Stimulated activated naive CD4-positive, alpha-beta T cell treated with Interleukin-2 at 50 U/mL for 16 hours (primary cell): ENCODE data around the gene ALG1.
"Not testable (repeated sequence)": the region's sequence is repeated elsewhere in the genome, so short reads cannot be mapped to it uniquely, and the experiment has no call there.

Source experiments
- DNase-seq: peaks from one replicate; lab custom pipeline; 2025; lab: John Stamatoyannopoulos, UW

ALG1 gene

GRCh38 chr16:5073771-5074170, 2.1 kb downstream of the ALG1 start:
- DNase-seq, result not testable (repeated sequence)

- no peak for DNase-seq
These were observed 4.0 kb downstream of the ALG1 start for GRCh38 chr16:5075637-5076036.

DNA sequence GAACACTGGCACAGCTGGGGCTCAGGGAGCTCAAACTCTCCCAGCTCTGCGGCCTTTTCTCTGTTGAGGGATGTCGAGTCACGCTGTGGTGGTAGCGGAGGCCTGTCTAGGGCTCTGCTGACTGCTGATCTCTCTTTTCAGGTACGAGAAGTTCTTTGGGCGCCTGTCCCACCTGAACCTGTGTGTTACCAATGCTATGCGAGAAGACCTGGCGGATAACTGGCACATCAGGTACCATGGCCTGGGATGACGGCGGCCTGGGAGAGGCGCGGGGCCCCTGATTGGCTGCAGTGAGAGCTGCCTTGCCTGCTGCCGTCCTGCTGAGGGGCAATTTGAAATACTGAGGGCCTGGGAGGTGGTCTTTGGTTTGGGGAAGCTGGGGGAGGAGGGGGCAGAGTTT, 5.7 kb downstream of the ALG1 start:
- no peak for DNase-seq

GRCh38 chr16:5078626-5079025, 7.0 kb downstream of the ALG1 start:
- no peak for DNase-seq

DNA sequence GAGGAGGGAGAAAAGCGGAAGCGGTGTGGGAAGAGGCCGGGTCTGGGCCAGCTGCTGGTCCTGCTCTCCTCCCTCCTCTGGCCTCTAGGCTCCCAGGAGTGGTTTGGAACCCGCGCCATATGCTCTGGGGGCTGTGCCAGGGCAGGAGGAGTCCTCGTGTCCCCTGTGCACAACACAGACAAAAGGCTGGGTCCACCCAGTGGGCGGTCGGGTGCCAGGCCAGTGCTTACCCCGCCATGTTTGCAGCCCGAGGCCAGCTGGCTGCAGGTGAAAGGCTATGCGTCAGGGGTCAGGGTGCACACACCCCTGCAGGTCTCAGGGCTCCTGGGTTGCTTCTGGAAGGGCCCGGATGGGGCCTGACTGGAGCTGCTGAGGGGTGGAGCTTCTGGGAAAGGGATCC, 8.8 kb downstream of the ALG1 start:
- not testable (repeated sequence) for DNase-seq

DNA sequence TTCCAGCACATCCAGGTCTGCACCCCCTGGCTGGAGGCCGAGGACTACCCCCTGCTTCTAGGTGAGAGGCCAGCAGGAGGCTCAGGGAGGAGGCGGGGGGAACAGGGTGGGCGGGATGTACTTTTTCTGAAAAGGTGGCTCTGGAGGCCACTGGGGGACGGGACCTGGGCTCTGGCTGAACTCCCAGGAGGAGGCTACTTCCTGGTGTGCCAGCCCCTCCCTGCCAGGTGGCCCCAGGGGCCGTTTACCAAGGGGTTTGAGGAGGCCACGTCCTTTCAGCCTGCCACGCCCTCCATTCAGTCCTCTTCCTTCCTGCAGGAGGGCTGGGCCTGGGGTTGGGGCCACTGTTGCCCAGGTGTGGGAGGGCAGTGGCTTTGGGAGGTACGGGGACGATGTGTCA, 9.4 kb downstream of the ALG1 start:
- not testable (repeated sequence) for DNase-seq

- not testable (repeated sequence) for DNase-seq
These were observed 12.0 kb downstream of the ALG1 start for GRCh38 chr16:5083646-5084045.

- DNase-seq, result not testable (repeated sequence)
These were observed 12.6 kb downstream of the ALG1 start for GRCh38 chr16:5084099-5084731.

DNA sequence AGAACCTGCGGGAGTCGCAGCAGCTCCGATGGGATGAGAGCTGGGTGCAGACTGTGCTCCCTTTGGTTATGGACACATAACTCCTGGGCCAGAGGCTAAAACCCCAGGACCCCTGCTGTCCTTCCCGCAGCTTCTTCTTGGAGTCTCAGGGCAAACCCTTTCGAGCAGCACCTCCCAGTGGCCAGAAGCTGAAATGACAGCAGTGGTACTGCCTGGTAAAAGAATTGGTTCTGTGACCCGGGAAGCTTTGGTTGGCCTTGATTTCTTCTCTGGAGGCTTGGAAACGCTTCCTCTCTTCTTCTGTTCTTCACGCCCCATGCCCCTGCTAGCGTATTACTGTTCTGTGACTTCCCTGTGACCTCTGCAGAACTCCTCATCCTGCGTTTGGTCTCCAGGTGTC, 13.2 kb downstream of the ALG1 start:
- DNase-seq, result peak; percentile 47

DNA sequence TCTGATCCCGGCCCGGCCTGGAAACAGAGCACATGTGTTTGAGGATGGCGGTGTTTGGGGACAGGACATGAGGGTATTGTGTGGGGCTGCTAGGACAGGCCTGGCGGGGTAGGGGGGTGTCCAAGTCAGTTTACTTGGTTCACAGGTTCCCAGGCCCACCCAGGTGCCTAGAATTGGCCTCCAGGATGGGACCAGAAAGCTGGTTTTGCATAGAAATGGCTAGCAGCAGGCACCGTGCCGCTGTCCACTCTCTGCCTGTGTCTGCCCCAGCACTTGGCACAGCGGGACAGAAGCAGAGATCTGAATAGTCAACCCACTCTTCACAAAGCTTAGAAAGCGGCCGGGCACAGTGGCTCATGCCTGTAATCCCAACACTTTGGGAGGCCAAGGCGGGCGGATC, 14.1 kb downstream of the ALG1 start:
- not testable (repeated sequence) for DNase-seq

DNA sequence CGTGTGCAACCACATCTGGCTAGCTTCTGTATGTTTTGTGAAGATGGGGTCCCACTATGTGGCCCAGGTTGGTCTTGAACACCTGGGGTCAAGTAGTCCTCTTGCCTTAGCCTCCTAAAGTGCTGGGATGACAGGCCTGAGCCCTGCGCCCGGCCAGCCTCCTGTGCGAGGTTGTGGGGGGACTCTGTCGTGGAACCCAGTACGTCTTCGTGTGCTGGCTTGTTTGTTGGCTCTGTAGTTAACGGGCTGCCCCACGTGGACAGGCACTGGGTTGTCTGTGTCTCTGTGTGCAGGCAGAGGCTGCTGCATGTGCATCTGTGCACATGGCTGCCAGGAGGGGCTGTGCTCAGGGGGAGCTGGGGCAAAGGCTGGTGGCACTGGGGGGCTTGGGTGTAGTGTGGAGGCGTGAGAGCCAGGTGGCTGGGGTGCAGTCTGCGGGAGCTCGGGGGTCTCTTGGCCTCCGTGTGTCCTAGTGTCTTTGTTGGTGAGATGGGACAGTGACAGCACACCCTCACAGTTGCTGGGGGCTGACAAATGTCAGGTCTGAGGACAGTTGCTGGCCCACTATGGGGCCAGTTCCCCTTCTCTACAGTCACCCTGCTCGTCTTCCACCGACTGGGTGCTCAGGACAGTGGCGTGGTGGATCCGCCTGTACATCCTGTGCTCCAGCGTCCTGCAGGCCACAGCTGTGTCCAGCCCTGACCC, 16.6 kb downstream of the ALG1 start:
- not testable (repeated sequence) for DNase-seq

- not testable (repeated sequence) for DNase-seq
These were observed 17.3 kb downstream of the ALG1 start for GRCh38 chr16:5088936-5089335.

DNA sequence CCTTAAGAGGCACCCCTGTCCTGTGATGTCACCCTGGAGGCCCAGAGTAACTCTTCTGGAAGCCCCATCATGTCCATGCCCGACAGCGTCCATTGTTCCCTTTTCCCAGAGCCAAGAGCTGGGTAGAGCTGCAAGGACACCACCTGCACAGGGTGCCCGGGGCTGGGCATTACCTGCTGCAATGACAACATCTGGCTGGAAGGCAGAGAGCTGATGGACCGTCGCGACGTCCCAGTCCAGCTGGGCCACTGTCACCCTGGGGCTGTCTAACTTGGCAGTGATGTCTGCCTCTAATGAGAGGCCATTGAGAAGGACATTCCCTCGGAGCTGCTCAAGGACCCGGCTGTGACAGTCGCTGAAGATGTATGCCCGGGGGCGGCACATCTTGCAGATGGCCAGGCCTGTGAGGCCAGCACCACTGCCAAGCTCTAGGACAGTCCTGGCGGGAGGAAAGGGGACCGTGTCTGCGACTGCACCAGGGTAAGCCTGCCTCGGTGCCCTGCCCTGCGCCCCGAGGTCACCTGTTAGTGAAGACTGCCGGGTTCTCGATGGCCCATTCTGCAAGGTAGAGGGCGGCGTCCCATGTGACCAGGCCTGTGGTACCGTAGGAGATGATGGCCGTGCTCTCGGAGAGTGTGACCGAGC, 18.4 kb downstream of the ALG1 start:
- not testable (repeated sequence) for DNase-seq

- DNase-seq, result not testable (repeated sequence)
These were observed 18.9 kb downstream of the ALG1 start for GRCh38 chr16:5090592-5090991.

DNA sequence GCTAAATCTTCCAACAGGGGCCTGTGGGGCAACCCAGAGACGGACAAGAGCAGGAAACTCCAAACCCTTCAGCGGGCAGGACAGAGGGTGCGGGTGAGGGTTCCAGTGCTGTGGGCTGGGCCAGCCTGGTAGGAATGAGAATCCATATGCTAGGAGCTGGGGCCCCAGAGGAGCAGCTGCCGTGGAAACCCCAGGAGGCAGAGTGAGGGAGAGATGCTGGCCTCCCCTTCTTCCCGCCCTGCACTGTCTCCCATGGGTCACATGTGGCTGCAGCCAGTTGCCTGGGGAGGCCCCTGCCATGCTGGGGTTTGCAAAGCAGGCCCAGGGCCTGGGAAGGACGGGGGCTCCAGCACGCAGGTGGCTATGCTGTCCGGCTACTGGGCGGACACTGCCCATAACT, 21.4 kb downstream of the ALG1 start:
- DNase-seq, result not testable (repeated sequence)

DNA sequence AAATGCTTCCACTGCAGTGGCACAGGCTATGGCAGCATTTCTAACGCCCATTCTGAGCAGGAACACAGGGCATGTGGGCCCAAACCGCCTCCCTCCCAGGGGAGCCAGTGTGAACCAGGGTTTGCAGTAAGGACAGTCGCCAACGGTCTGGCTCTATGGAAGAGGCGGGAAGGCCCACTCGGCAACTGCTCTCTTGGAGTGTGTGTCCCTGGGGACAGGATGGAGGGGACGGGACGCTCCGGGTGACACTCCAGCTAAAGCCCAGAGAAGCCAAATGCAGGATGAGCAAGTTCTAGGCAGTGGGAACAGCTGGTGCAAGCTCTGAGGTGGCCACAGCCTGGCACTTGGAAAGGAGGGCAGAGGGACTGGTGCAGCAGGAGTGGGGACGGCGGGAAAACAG, 22.1 kb downstream of the ALG1 start:
- DNase-seq, result not testable (repeated sequence)

DNA sequence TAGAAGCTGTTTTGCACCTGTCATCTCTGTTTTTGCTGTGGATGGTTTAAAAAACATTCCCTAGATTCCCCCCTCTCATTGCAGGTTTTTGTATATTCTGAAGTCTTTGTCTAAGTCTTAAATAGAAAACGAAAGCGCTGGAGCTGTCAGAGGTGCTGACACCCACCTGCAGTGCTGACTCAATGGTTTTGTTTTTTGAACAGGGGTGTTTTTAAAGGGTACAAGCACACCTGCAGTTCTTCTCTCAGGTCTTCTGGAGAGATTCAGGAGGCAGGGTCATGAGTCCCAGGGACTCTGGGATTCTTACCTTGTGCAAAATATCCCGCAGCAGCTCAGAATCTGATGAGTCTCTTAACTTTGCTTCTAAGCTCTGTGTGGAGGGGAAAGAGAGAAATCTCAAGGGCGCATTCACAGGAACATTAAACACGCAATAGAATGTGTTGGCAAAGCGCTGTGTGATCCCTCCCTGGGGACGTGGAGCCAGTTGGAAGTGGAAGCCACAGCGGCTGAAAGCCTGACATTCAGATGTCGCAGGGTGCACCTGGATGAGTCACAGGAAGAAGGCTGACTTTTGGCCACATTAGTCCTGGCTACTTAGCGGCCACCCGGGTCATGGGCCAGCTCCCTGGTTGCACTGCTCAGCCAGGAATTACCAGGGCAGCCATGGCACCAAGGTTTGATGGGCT, 23.6 kb downstream of the ALG1 start:
- not testable (repeated sequence) for DNase-seq

- DNase-seq, result not testable (repeated sequence)
These were observed 24.9 kb downstream of the ALG1 start for GRCh38 chr16:5096437-5097060.

DNA sequence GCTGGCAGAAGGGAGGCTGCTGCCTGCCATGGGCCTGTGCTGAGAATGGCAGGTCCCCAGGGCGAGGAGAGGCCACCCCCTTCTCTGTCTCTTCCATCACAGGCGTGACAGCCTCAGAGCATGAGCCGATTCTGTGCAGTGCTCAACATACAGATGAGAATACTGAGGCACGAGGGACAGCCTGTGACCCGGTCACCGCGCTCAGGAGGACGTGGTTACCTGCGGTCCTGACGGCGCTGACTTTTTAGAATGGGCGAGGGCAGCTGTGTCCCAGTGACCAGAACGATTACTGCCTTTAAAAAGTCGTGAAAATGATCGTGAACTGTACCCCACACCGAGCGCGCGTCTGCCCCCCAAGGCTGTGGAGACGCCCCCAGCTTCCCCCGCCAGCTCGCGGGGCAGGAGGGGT, 25.4 kb downstream of the ALG1 start:
- DNase-seq, result peak; percentile 27

DNA sequence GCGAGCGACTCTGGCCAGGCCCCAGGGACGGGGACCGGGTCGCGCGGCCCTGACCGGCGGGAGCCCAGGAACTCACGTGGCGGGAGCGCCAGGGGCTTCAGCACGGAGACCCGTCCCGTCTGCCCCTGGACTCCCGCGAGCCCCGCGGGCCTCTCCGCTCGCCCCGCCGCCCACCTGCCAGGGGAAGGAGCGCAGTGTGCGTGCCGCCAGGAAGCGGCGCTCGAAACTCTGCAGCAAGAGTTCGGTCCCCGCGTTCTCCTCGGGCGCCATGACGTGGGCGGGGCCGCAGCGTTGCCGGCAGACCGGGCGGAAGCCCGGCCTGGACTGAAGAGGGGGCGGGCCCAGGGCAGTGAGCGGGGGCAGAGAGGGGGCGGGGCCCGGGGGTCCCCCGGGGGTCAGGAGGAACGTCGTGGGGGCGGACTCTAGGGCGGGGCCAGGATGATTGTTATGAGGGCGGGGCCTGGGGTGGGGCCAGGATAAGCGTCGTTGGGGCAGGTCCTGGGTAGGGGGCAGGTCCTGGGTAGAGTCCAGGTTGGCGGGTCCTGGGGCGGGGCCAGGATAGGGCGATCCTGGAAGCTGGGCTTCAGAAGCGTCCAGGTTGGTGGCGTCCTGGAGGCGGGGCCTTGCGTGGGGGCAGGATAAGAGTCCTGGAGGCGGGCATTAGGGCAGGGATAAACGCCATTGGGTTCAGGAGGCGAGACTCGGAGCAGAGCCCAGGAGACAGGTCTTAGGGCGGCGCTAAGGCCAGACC, 26.0 kb downstream of the ALG1 start, which contains the start of gene EEF2KMT:
Gene EEF2KMT, minus strand, starts transcription at position 326 of the 751 bp plus-strand sequence. Its CDS starts 56 bp downstream, at position 270.
- peak; percentile 97 for DNase-seq
